Ishikawa (cell line): Measurements from ENCODE around the gene FREM3.

Source experiments
- CEBPB ChIP-seq: IDR thresholded peaks from 2 replicates; pipeline ENCODE4 v1.6.1; 2012
- EGR1 ChIP-seq: IDR thresholded peaks from 2 replicates; pipeline ENCODE4 v1.6.1; 2012
- EP300 ChIP-seq: IDR thresholded peaks from 2 replicates; pipeline ENCODE4 v1.6.1; 2012; ENCODE audit warnings: borderline replicate concordance
- FOXM1 ChIP-seq: IDR thresholded peaks from 2 replicates; pipeline ENCODE4 v1.6.1; 2012; ENCODE audit warnings: low read depth, borderline replicate concordance
- NFIC ChIP-seq: IDR thresholded peaks from 2 replicates; pipeline ENCODE4 v1.6.1; 2012
- REST ChIP-seq: IDR thresholded peaks from 2 replicates; pipeline ENCODE4 v1.6.1; 2012; ENCODE audit warnings: low read depth, mild to moderate bottlenecking
- ZBTB7A ChIP-seq: IDR thresholded peaks from 2 replicates; pipeline ENCODE4 v1.6.1; 2012; ENCODE audit warnings: low read depth
- TF ChIP-seq, protein P1 (sequence below): IDR thresholded peaks from 2 replicates; pipeline ENCODE4 v1.6.1; 2012
- TF ChIP-seq, protein P2 (sequence below): IDR thresholded peaks from 2 replicates; pipeline ENCODE4 v1.6.1; 2012

DNA sequence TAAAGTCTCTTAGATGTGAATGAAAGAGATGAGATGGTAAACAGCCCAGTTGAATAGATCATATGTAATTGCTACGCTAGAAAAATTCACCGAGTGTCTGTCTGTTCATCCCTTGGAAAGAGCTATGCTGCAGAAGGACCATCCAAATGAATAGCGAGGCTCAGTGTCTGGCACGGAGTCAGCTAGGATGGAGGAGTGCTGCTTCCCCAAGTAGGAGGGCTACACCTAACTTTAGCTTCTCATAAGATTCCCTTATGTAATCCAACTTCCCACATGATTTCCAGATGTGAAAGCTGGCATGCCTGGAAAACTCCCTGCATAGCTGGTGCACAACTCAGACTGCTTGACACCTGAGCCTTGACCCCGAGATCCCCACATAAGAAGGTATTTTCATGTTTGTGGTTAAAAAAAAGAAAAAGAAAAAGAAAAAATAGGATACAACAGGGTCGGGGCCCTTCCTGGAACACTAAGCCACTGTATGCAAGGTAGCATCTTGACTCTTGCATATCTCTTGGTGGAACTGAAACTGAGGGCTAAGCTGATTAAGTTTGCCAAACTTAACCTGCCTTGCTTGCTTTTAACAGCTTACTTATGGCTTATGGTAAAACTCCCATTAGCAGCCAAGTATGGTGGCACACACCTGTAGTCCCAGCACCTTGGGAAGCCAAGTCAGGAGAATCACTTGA lies 82.3 kb downstream of the FREM3 start:
- TF ChIP-seq, protein P1, sequence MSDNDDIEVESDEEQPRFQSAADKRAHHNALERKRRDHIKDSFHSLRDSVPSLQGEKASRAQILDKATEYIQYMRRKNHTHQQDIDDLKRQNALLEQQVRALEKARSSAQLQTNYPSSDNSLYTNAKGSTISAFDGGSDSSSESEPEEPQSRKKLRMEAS, result no peak
- TF ChIP-seq REST (no peak), EGR1 (no peak), CEBPB (no peak), FOXM1 (no peak), ZBTB7A (no peak), EP300 (no peak), NFIC (no peak)
- TF ChIP-seq, protein P2, sequence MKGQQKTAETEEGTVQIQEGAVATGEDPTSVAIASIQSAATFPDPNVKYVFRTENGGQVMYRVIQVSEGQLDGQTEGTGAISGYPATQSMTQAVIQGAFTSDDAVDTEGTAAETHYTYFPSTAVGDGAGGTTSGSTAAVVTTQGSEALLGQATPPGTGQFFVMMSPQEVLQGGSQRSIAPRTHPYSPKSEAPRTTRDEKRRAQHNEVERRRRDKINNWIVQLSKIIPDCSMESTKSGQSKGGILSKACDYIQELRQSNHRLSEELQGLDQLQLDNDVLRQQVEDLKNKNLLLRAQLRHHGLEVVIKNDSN, result no peak
